HepG2 (cell line): ENCODE results near the gene FUT6. TPM values are rescaled to one million over a fixed set of nuclear protein-coding genes. Genes with fewer than 3 reads are reported as not detected.

ENCODE experiments used
- ARID2 ChIP-seq: sonication (generic); formaldehyde crosslinking; IDR thresholded peaks from 2 replicates; pipeline ENCODE4 v1.8.1; 2022; ENCODE audit warnings: mild to moderate bottlenecking, missing genetic modification reagents, borderline replicate concordance
- FOSL2 ChIP-seq: sonication (generic); formaldehyde crosslinking; IDR thresholded peaks from 2 replicates; pipeline ENCODE4 v1.4.0; 2020; ENCODE audit warnings: missing genetic modification reagents
- HNRNPL ChIP-seq: fragments of 200-400 bp; formaldehyde crosslinking; IDR thresholded peaks from 2 replicates; pipeline ENCODE4 v1.6.1; 2017; ENCODE audit warnings: mild to moderate bottlenecking, low read depth, low read length
- KDM1A ChIP-seq: IDR thresholded peaks from 2 replicates; pipeline ENCODE4 v1.6.1; 2016; ENCODE audit warnings: missing compliant biosample characterization
- LBX2 ChIP-seq: sonication (generic); formaldehyde crosslinking; IDR thresholded peaks from 2 replicates; pipeline ENCODE4 v1.5.0; 2020; ENCODE audit warnings: missing genetic modification reagents, mild to moderate bottlenecking, borderline replicate concordance
- NAIF1 ChIP-seq: sonication (generic); formaldehyde crosslinking; IDR thresholded peaks from 2 replicates; pipeline ENCODE4 v1.5.0; 2020; ENCODE audit warnings: mild to moderate bottlenecking, missing genetic modification reagents, borderline replicate concordance
- NCOA1 ChIP-seq: sonication (generic); formaldehyde crosslinking; IDR thresholded peaks from 2 replicates; pipeline ENCODE4 v1.9.0; 2021; ENCODE audit warnings: missing genetic modification reagents
- NR2F1 ChIP-seq, 2 experiments: fragments of 450-650 bp in 1 of 2; formaldehyde crosslinking in 1 of 2; IDR thresholded peaks; 2 replicates each; pipeline versions ENCODE4 v1.5.0 to v1.6.1; 2016 to 2020; ENCODE audit warnings: mild to moderate bottlenecking in 1 of 2, missing compliant biosample characterization in 1 of 2, missing genetic modification reagents in 1 of 2, moderate library complexity in 1 of 2
- POGZ ChIP-seq: sonication (generic); formaldehyde crosslinking; IDR thresholded peaks from 2 replicates; pipeline ENCODE4 v1.4.0; 2020; ENCODE audit warnings: mild to moderate bottlenecking, missing genetic modification reagents
- PRPF4 ChIP-seq: fragments of 200-400 bp; formaldehyde crosslinking; IDR thresholded peaks from 2 replicates; pipeline ENCODE4 v1.6.1; 2016; ENCODE audit warnings: low read length, low read depth; ENCODE audit not compliant: poor library complexity, severe bottlenecking
- RFX1 ChIP-seq: fragments of 450-650 bp; IDR thresholded peaks from 2 replicates; pipeline ENCODE4 v1.6.1; 2017
- TEAD3 ChIP-seq: optimal IDR thresholded peaks from 2 replicates; pipeline ENCODE3; 2016; ENCODE audit warnings: borderline replicate concordance
- USF2 ChIP-seq, 2 experiments: sonication (generic) in 1 of 2; formaldehyde crosslinking in 1 of 2; IDR thresholded peaks; 2 replicates each; pipeline versions ENCODE4 v1.5.1 to v1.6.1; 2011 to 2020; ENCODE audit warnings: borderline replicate concordance in 1 of 2, low read depth in 1 of 2, low read length in 1 of 2, mild to moderate bottlenecking in 1 of 2, missing genetic modification reagents in 1 of 2, moderate library complexity in 1 of 2
- ZBTB7B ChIP-seq: sonication (generic); formaldehyde crosslinking; IDR thresholded peaks from 2 replicates; pipeline ENCODE4 v1.4.0; 2020; ENCODE audit warnings: missing genetic modification reagents
- ZNF121 ChIP-seq: sonication (generic); formaldehyde crosslinking; IDR thresholded peaks from 2 replicates; pipeline ENCODE4 v1.5.0; 2020; ENCODE audit warnings: mild to moderate bottlenecking, missing genetic modification reagents
- ZNF687 ChIP-seq: sonication (generic); formaldehyde crosslinking; IDR thresholded peaks from 2 replicates; pipeline ENCODE4 v1.5.1; 2020; ENCODE audit warnings: mild to moderate bottlenecking, missing genetic modification reagents, moderate library complexity
- ZNF770 ChIP-seq: sonication (generic); formaldehyde crosslinking; IDR thresholded peaks from 2 replicates; pipeline ENCODE4 v1.5.0; 2020; ENCODE audit warnings: mild to moderate bottlenecking, missing genetic modification reagents
- polyA plus RNA-seq, 8 experiments: library from polyadenylated mRNA; depleted of rRNA in 3 of 8; stranded (reverse) in 7 of 8; unstranded in 1 of 8; fragments of >200 nt; fragmentation: Illumina TruSeq in 4 of 8; extraction: Trizol in 4 of 8; gene quantifications; 2 replicates each; pipeline versions ENCODE4 v1.2.1 to v1.2.3, GENCODE V29; 2011 to 2016; ENCODE audit warnings: low read depth in 4 of 8, missing spikeins in 1 of 8, mixed read lengths in 1 of 8; ENCODE audit not compliant: insufficient read depth in 1 of 8
- total RNA-seq, 5 experiments: library from RNA; depleted of rRNA; stranded (reverse); fragments of >200 nt; fragmentation: Illumina TruSeq; extraction: Trizol; gene quantifications; 2 replicates each; pipeline ENCODE4 v1.2.3, GENCODE V29; 2016; ENCODE audit warnings: low read depth in 1 of 5

FUT6 gene
- total and polyA plus RNA-seq, 2 of the 13 experiments (the other 11 are each of a cell fraction or from before 2014, with no cell fraction given), result 8.2 to 27.7 TPM

- 0 out of 2 replicates have a peak, but pooled peaks have one; percentile 42 for TF ChIP-seq ZBTB7B (CRISPR knock-in tag)
- TF ChIP-seq TEAD3, result peak; percentile 16
- TF ChIP-seq NCOA1 (CRISPR knock-in tag), result no peak
- TF ChIP-seq ZNF687, result peak; percentile 71
- TF ChIP-seq NR2F1 (CRISPR knock-in tag; IDR thresholded peaks at IDR 0.05), result peak; percentile 85 to 89
- TF ChIP-seq NAIF1 (CRISPR knock-in tag), result peak; percentile 77; the same call in 1 of the 2 replicates
- no peak for TF ChIP-seq RFX1
- no peak for TF ChIP-seq PRPF4
- TF ChIP-seq ARID2 (CRISPR knock-in tag), result no peak
- TF ChIP-seq USF2 (IDR thresholded peaks at IDR 0.05; ENCODE audit: low read depth, low read length), result 0 out of 2 replicates have a peak, but pooled peaks have one; percentile 54
- peak; percentile 65; the same call in 1 of the 2 replicates for TF ChIP-seq USF2 (CRISPR knock-in tag; IDR thresholded peaks at IDR 0.05; ENCODE audit: borderline replicate concordance)
- TF ChIP-seq ZNF770 (CRISPR knock-in tag), result peak; percentile 100
- no peak for TF ChIP-seq LBX2 (CRISPR knock-in tag)
- peak; percentile 78; the same call in 1 of the 2 replicates for TF ChIP-seq KDM1A (CRISPR knock-in tag)
- peak; percentile 61 for TF ChIP-seq POGZ
- peak; percentile 60 for TF ChIP-seq FOSL2 (CRISPR knock-in tag)
- TF ChIP-seq HNRNPL, result 0 out of 2 replicates have a peak, but pooled peaks have one; percentile 46
- peak; percentile 100 for TF ChIP-seq ZNF121 (CRISPR knock-in tag)
These were observed 38.9 kb downstream of the FUT6 start (continued) for GRCh38 chr19:5800361-5801270.
